Measurements from ENCODE around the gene ALG3. TPM values are rescaled to one million over a fixed set of nuclear protein-coding genes. Genes with fewer than 3 reads are reported as not detected.
A peak's percentile ranks its signal among the peaks of the same experiment; 100 is the strongest.

ALG3 gene
- total and polyA plus RNA-seq, 7 donors = 15.8 to 93.7 (median 36.7) TPM

DNA sequence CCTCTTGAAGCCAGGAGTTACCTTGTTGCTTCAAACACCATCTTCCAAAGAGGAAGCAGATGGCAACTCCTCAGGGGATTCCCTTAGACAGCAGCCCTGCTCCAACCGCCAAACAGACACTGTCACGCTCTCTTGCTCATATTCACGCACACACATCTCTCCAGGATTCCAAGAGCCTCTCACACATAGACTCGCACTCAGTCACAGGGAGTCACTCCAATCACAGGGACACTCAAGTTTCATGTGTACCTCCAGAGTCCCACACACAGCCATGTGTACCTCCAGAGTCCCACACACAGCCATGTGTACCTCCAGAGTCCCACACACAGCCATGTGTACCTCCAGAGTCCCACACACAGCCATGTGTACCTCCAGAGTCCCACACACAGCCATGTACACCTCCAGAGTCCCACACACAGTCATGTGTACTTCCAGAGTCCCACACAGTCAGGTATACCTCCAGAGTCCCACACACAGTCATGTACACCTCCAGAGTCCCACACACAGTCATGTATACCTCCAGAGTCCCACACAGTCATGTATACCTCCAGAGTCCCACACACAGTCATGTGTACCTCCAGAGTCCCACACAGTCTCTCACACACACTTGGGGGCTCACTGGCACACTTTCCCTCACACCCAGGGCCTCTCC, 13.3 kb downstream of the ALG3 start:
- no peaks in the 10 kb centered on the region for H3K9me3 ChIP-seq
- ATAC-seq (no peak), DNase-seq (no peak)
- TF ChIP-seq, protein P1, sequence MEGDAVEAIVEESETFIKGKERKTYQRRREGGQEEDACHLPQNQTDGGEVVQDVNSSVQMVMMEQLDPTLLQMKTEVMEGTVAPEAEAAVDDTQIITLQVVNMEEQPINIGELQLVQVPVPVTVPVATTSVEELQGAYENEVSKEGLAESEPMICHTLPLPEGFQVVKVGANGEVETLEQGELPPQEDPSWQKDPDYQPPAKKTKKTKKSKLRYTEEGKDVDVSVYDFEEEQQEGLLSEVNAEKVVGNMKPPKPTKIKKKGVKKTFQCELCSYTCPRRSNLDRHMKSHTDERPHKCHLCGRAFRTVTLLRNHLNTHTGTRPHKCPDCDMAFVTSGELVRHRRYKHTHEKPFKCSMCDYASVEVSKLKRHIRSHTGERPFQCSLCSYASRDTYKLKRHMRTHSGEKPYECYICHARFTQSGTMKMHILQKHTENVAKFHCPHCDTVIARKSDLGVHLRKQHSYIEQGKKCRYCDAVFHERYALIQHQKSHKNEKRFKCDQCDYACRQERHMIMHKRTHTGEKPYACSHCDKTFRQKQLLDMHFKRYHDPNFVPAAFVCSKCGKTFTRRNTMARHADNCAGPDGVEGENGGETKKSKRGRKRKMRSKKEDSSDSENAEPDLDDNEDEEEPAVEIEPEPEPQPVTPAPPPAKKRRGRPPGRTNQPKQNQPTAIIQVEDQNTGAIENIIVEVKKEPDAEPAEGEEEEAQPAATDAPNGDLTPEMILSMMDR (IDR thresholded peaks at IDR 0.05) = no peak
- H3K4me3 ChIP-seq = no peak overlapping the region
- no peaks in the 10 kb centered on the region for H3K36me3 ChIP-seq (ENCODE audit: insufficient read depth in 1 of 2, low read depth in 1 of 2)
- H3K27me3 ChIP-seq (ENCODE audit: insufficient read depth in 3 of 3, low read length in 2 of 3) = peaks cover 0 to 27% (median 16%) of the 10 kb centered on the region in 3 donors
- intact Hi-C loops (cut with DNase I) = no loop called here
- H3K27ac ChIP-seq = no peak overlapping the region
- WGBS, 3 donors = 65 to 77% (median 68%) methylated on average over 4 of the region's 4 CpGs
- H3K4me1 ChIP-seq = no peaks in the 10 kb centered on the region

- TF ChIP-seq, protein P1 (IDR thresholded peaks at IDR 0.05) = no peak
- H3K36me3 ChIP-seq (ENCODE audit: insufficient read depth in 1 of 2, low read depth in 1 of 2) = no peaks in the 10 kb centered on the region
- intact Hi-C loops (cut with DNase I) = no loop called here
- H3K9me3 ChIP-seq = no peaks in the 10 kb centered on the region
- no peak for ATAC-seq
- peaks cover 0 to 34% (median 18%) of the 10 kb centered on the region in 3 donors for H3K27me3 ChIP-seq (ENCODE audit: insufficient read depth in 3 of 3, low read length in 2 of 3)
- DNase-seq = no peak
- no peak overlapping the region for H3K27ac ChIP-seq
- H3K4me3 ChIP-seq = no peak overlapping the region
- WGBS, 3 donors = 72 to 81% (median 80%) methylated on average over 19 of the region's 19 CpGs
- no peaks in the 10 kb centered on the region for H3K4me1 ChIP-seq
Measured at GRCh38 chr3:184234671-184235380, 13.9 kb downstream of the ALG3 start.

- H3K27ac ChIP-seq = no peak overlapping the region
- no peak overlapping the region for H3K4me3 ChIP-seq
- no peaks in the 10 kb centered on the region for H3K9me3 ChIP-seq
- no peaks in the 10 kb centered on the region for H3K36me3 ChIP-seq (ENCODE audit: insufficient read depth in 1 of 2, low read depth in 1 of 2)
- intact Hi-C loops (cut with DNase I) = no loop called here
- DNase-seq (peak; percentile 69 to 79), ATAC-seq (peak; percentile 37 to 72 (median 66))
- TF ChIP-seq, protein P1 (IDR thresholded peaks at IDR 0.05) = no peak
- 11 to 23% (median 12%) methylated on average over 4 of the region's 4 CpGs for WGBS, 3 donors
- no peaks in the 10 kb centered on the region for H3K4me1 ChIP-seq
- peaks cover 0 to 40% (median 18%) of the 10 kb centered on the region in 3 donors for H3K27me3 ChIP-seq (ENCODE audit: insufficient read depth in 3 of 3, low read length in 2 of 3)
Measured at GRCh38 chr3:184234224-184234623, 14.5 kb downstream of the ALG3 start.

- 78 to 82% (median 79%) methylated on average over 17 to 23 of the region's 23 CpGs for WGBS, 3 donors
- Histone ChIP-seq H3K4me1 (no peaks in the 10 kb centered on the region), H3K27me3 (ENCODE audit: insufficient read depth in 3 of 3, low read length in 2 of 3) (peaks cover 0 to 48% (median 21%) of the 10 kb centered on the region in 3 donors), H3K9me3 (no peaks in the 10 kb centered on the region), H3K36me3 (ENCODE audit: insufficient read depth in 1 of 2, low read depth in 1 of 2) (no peaks in the 10 kb centered on the region), H3K4me3 (no peak overlapping the region), H3K27ac (no peak overlapping the region)
- intact Hi-C loops (cut with DNase I) = no loop called here
- ATAC-seq (no peak), DNase-seq (no peak)
- TF ChIP-seq, protein P1 (IDR thresholded peaks at IDR 0.05) = no peak
Measured at GRCh38 chr3:184233127-184233843, 15.5 kb downstream of the ALG3 start.

Data from psoas muscle (tissue), 8 donors.